Activated T-cell treated with anti-CD3 and anti-CD28 coated beads, Interleukin-2, amount 50 U/mL, for 72 hours (primary cell): ENCODE results near the gene CNTNAP2. TPM values are rescaled to one million over a fixed set of nuclear protein-coding genes. Genes with fewer than 3 reads are reported as not detected.

Source experiments
- ATAC-seq, 2 donors: fragments of 150-1000 bp; cut with Tn5 transposase; replicated peaks in 1 of 2; 2 replicates each; pipeline ENCODE4 v1.10.0; 2021; ENCODE audit warnings: moderate library complexity in 2 of 2, mild to moderate bottlenecking in 1 of 2
- DNase-seq, 2 donors: peaks; one replicate each; pipeline ENCODE4 v3.0.0; 2021 to 2022; ENCODE audit warnings: mixed read lengths in 1 of 2
- H3K27ac Mint-ChIP-seq: one replicate; pipeline ENCODE4 v1.8.0; 2022; ENCODE audit warnings: mild to moderate bottlenecking, moderate library complexity, mixed read lengths
- H3K27me3 Mint-ChIP-seq: one replicate; pipeline ENCODE4 v1.8.0; 2022; ENCODE audit warnings: low read depth, mixed read lengths
- H3K36me3 Mint-ChIP-seq, 2 donors: one replicate each; pipeline ENCODE4 v1.8.0; 2022; ENCODE audit warnings: mixed read lengths in 2 of 2, mild to moderate bottlenecking in 1 of 2; ENCODE audit not compliant: insufficient read depth in 2 of 2
- H3K4me1 Mint-ChIP-seq: one replicate; pipeline ENCODE4 v1.8.0; 2022; ENCODE audit warnings: low read depth, mixed read lengths
- H3K4me3 Mint-ChIP-seq, 2 donors: one replicate each; pipeline ENCODE4 v1.8.0; 2022; ENCODE audit warnings: mild to moderate bottlenecking in 2 of 2, mixed read lengths in 2 of 2, moderate library complexity in 2 of 2
- H3K9me3 Mint-ChIP-seq, 2 donors: one replicate each; pipeline ENCODE4 v1.8.0; 2022; ENCODE audit warnings: mixed read lengths in 2 of 2
- total RNA-seq, 2 donors: library from RNA; stranded (reverse); gene quantifications; one replicate each; pipeline ENCODE4 v1.2.3, GENCODE V29; 2022

Gene CNTNAP2
- total RNA-seq, 2 donors from 2014 or later = not detected

GRCh38 chr7:147296986-147297385 lies 1180.4 kb downstream of the CNTNAP2 start:
- H3K9me3 Mint-ChIP-seq = no peaks in the 10 kb centered on the region
- DNase-seq = no peak
- no peak overlapping the region for H3K4me3 Mint-ChIP-seq
- ATAC-seq = no peak
- no peaks in the 10 kb centered on the region for H3K4me1 Mint-ChIP-seq
- no peaks in the 10 kb centered on the region for H3K36me3 Mint-ChIP-seq
- no peak overlapping the region for H3K27ac Mint-ChIP-seq
- H3K27me3 Mint-ChIP-seq = no peaks in the 10 kb centered on the region

- DNase-seq = no peak
- Mint-ChIP-seq H3K36me3 (no peaks in the 10 kb centered on the region), H3K4me3 (no peak overlapping the region), H3K27ac (no peak overlapping the region), H3K9me3 (no peaks in the 10 kb centered on the region), H3K4me1 (no peaks in the 10 kb centered on the region), H3K27me3 (no peaks in the 10 kb centered on the region)
- no peak for ATAC-seq
These were observed 1182.0 kb downstream of the CNTNAP2 start for GRCh38 chr7:147298611-147299043.

- Mint-ChIP-seq H3K36me3 (no peaks in the 10 kb centered on the region), H3K4me1 (no peaks in the 10 kb centered on the region), H3K27me3 (no peaks in the 10 kb centered on the region), H3K27ac (no peak overlapping the region), H3K4me3 (no peak overlapping the region), H3K9me3 (peaks cover 0 to 3% of the 10 kb centered on the region in 2 donors)
- no peak for ATAC-seq
- no peak for DNase-seq
These were observed 1183.7 kb downstream of the CNTNAP2 start for GRCh38 chr7:147300293-147300692.

GRCh38 chr7:147304376-147304775 lies 1187.8 kb downstream of the CNTNAP2 start:
- DNase-seq = no peak
- Mint-ChIP-seq H3K27ac (no peak overlapping the region), H3K27me3 (no peaks in the 10 kb centered on the region), H3K4me3 (no peak overlapping the region), H3K36me3 (no peaks in the 10 kb centered on the region), H3K4me1 (no peaks in the 10 kb centered on the region), H3K9me3 (peaks cover 2 to 5% of the 10 kb centered on the region in 2 donors)
- ATAC-seq = no peak

GRCh38 chr7:147305827-147306226 lies 1189.2 kb downstream of the CNTNAP2 start:
- DNase-seq = no peak

GRCh38 chr7:147308539-147308938 lies 1191.9 kb downstream of the CNTNAP2 start:
- Mint-ChIP-seq H3K36me3 (peaks cover 2% of the 10 kb centered on the region in 2 donors), H3K9me3 (peaks cover 9 to 10% of the 10 kb centered on the region in 2 donors), H3K4me3 (no peak overlapping the region), H3K4me1 (no peaks in the 10 kb centered on the region), H3K27me3 (no peaks in the 10 kb centered on the region), H3K27ac (no peak overlapping the region)
- no peak for ATAC-seq
- no peak for DNase-seq

More at GRCh38 chr7:147305827-147306226, 1189.2 kb downstream of the CNTNAP2 start:
- Mint-ChIP-seq H3K4me1 (no peaks in the 10 kb centered on the region), H3K9me3 (peaks cover 6 to 7% of the 10 kb centered on the region in 2 donors), H3K36me3 (peaks cover 2% of the 10 kb centered on the region in 2 donors), H3K4me3 (no peak overlapping the region), H3K27me3 (no peaks in the 10 kb centered on the region), H3K27ac (no peak overlapping the region)
- no peak for ATAC-seq

GRCh38 chr7:147311336-147311735 lies 1194.7 kb downstream of the CNTNAP2 start:
- Mint-ChIP-seq H3K36me3 (peaks cover 2% of the 10 kb centered on the region in 2 donors), H3K4me3 (no peak overlapping the region), H3K27ac (no peak overlapping the region), H3K9me3 (peaks cover 9% of the 10 kb centered on the region in 2 donors), H3K27me3 (no peaks in the 10 kb centered on the region), H3K4me1 (no peaks in the 10 kb centered on the region)
- no peak for DNase-seq
- ATAC-seq = no peak

GRCh38 chr7:147321504-147321903 lies 1204.9 kb downstream of the CNTNAP2 start:
- H3K4me3 Mint-ChIP-seq = no peak overlapping the region
- H3K27ac Mint-ChIP-seq = no peak overlapping the region
- no peaks in the 10 kb centered on the region for H3K36me3 Mint-ChIP-seq
- no peaks in the 10 kb centered on the region for H3K4me1 Mint-ChIP-seq
- DNase-seq (no peak), ATAC-seq (no peak)
- H3K27me3 Mint-ChIP-seq = no peaks in the 10 kb centered on the region
- H3K9me3 Mint-ChIP-seq = peaks cover 1 to 5% of the 10 kb centered on the region in 2 donors

- DNase-seq (no peak), ATAC-seq (no peak)
- Mint-ChIP-seq H3K27ac (no peak overlapping the region), H3K36me3 (no peaks in the 10 kb centered on the region), H3K9me3 (peaks cover 7% of the 10 kb centered on the region in 2 donors), H3K27me3 (no peaks in the 10 kb centered on the region), H3K4me3 (no peak overlapping the region), H3K4me1 (no peaks in the 10 kb centered on the region)
These were observed 1216.4 kb downstream of the CNTNAP2 start for GRCh38 chr7:147332988-147333387.

- ATAC-seq = no peak
- no peaks in the 10 kb centered on the region for H3K36me3 Mint-ChIP-seq
- no peak overlapping the region for H3K27ac Mint-ChIP-seq
- H3K4me3 Mint-ChIP-seq = no peak overlapping the region
- H3K9me3 Mint-ChIP-seq = peaks cover 9 to 13% of the 10 kb centered on the region in 2 donors
- H3K4me1 Mint-ChIP-seq = no peaks in the 10 kb centered on the region
- no peak for DNase-seq
- H3K27me3 Mint-ChIP-seq = no peaks in the 10 kb centered on the region
These were observed 1246.5 kb downstream of the CNTNAP2 start for GRCh38 chr7:147363101-147363500.

- H3K9me3 Mint-ChIP-seq = peaks cover 5% of the 10 kb centered on the region in 2 donors
- no peaks in the 10 kb centered on the region for H3K4me1 Mint-ChIP-seq
- no peaks in the 10 kb centered on the region for H3K27me3 Mint-ChIP-seq
- H3K4me3 Mint-ChIP-seq = no peak overlapping the region
- DNase-seq (no peak), ATAC-seq (no peak)
- no peak overlapping the region for H3K27ac Mint-ChIP-seq
- no peaks in the 10 kb centered on the region for H3K36me3 Mint-ChIP-seq
These were observed 1259.6 kb downstream of the CNTNAP2 start for GRCh38 chr7:147376192-147376591.

GRCh38 chr7:147380926-147381325 lies 1264.3 kb downstream of the CNTNAP2 start:
- H3K27me3 Mint-ChIP-seq = no peaks in the 10 kb centered on the region
- H3K4me3 Mint-ChIP-seq = no peak overlapping the region
- DNase-seq (no peak), ATAC-seq (no peak)
- H3K4me1 Mint-ChIP-seq = no peaks in the 10 kb centered on the region
- H3K36me3 Mint-ChIP-seq = peaks cover 0 to 2% of the 10 kb centered on the region in 2 donors
- H3K9me3 Mint-ChIP-seq = peaks cover 0 to 2% of the 10 kb centered on the region in 2 donors
- H3K27ac Mint-ChIP-seq = no peak overlapping the region

GRCh38 chr7:147394329-147394728 lies 1277.7 kb downstream of the CNTNAP2 start:
- Mint-ChIP-seq H3K36me3 (no peaks in the 10 kb centered on the region), H3K4me3 (no peak overlapping the region), H3K27ac (no peak overlapping the region), H3K27me3 (no peaks in the 10 kb centered on the region), H3K4me1 (no peaks in the 10 kb centered on the region), H3K9me3 (peaks cover 5 to 10% of the 10 kb centered on the region in 2 donors)
- DNase-seq = no peak
- no peak for ATAC-seq

GRCh38 chr7:147400221-147400689 lies 1283.7 kb downstream of the CNTNAP2 start:
- H3K4me1 Mint-ChIP-seq = no peaks in the 10 kb centered on the region
- H3K4me3 Mint-ChIP-seq = no peak overlapping the region
- H3K9me3 Mint-ChIP-seq = peaks cover 6 to 14% of the 10 kb centered on the region in 2 donors
- ATAC-seq (no peak), DNase-seq (no peak)
- H3K36me3 Mint-ChIP-seq = no peaks in the 10 kb centered on the region
- H3K27me3 Mint-ChIP-seq = no peaks in the 10 kb centered on the region
- no peak overlapping the region for H3K27ac Mint-ChIP-seq
